Mesenchymal stem cell (in vitro differentiated cells and primary cell): ENCODE measurements around the gene DLEC1.

Source experiments
- DNase-seq: peaks from one replicate; pipeline ENCODE4 v3.0.0-alpha.2; 2013
- H2AFZ ChIP-seq: one replicate; pipeline ENCODE4 v1.6.1; 2013; ENCODE audit warnings: low read depth, mild to moderate bottlenecking, control low read depth, inconsistent platforms, low read length, moderate library complexity
- H2AK5ac ChIP-seq: 2 replicates; pipeline ENCODE4 v1.6.1; 2013; ENCODE audit warnings: low read length, moderate library complexity, mild to moderate bottlenecking, inconsistent platforms; ENCODE audit not compliant: severe bottlenecking
- H2BK120ac ChIP-seq: one replicate; pipeline ENCODE4 v1.6.1; 2013; ENCODE audit warnings: low read depth, mild to moderate bottlenecking, inconsistent platforms, low read length, moderate library complexity
- H2BK12ac ChIP-seq, 2 experiments: one replicate each; pipeline ENCODE4 v1.6.1; 2013; ENCODE audit warnings: inconsistent platforms in 2 of 2, low read length in 2 of 2, mild to moderate bottlenecking in 2 of 2, moderate library complexity in 2 of 2, control low read depth in 1 of 2
- H2BK15ac ChIP-seq: one replicate; pipeline ENCODE4 v1.6.1; 2013; ENCODE audit warnings: mild to moderate bottlenecking, low read depth, inconsistent platforms; ENCODE audit not compliant: poor library complexity, severe bottlenecking
- H2BK5ac ChIP-seq: 2 replicates; pipeline ENCODE4 v1.6.1; 2013; ENCODE audit warnings: low read depth, mild to moderate bottlenecking, low read length, control low read depth, inconsistent platforms; ENCODE audit not compliant: poor library complexity, severe bottlenecking
- H3K14ac ChIP-seq, 2 experiments: one replicate each; pipeline ENCODE4 v1.6.1; 2013; ENCODE audit warnings: inconsistent platforms in 2 of 2, low read length in 2 of 2, control low read depth in 1 of 2, mild to moderate bottlenecking in 1 of 2, moderate library complexity in 1 of 2
- H3K18ac ChIP-seq, 2 experiments: one replicate each; pipeline ENCODE4 v1.6.1; 2013; ENCODE audit warnings: inconsistent platforms in 2 of 2, low read length in 2 of 2, control low read depth in 1 of 2, low read depth in 1 of 2, mild to moderate bottlenecking in 1 of 2
- H3K23ac ChIP-seq, 2 experiments: one replicate each; pipeline ENCODE4 v1.6.1; 2013; ENCODE audit warnings: inconsistent platforms in 2 of 2, low read length in 2 of 2, mild to moderate bottlenecking in 2 of 2, moderate library complexity in 2 of 2, control low read depth in 1 of 2
- H3K27ac ChIP-seq: 2 replicates; pipeline ENCODE4 v1.5.1; 2013; ENCODE audit warnings: mild to moderate bottlenecking, moderate library complexity, low read length, control low read depth, inconsistent platforms; ENCODE audit not compliant: poor library complexity, severe bottlenecking
- H3K27me3 ChIP-seq, 2 experiments: 2 replicates each; pipeline versions ENCODE4 v1.6.1 to v1.7.0; 2013; ENCODE audit warnings: low read length in 2 of 2, mild to moderate bottlenecking in 2 of 2, moderate library complexity in 2 of 2, control low read depth in 1 of 2, inconsistent platforms in 1 of 2; ENCODE audit not compliant: control insufficient read depth in 1 of 2, insufficient read depth in 1 of 2
- H3K36me3 ChIP-seq, 2 experiments: 2 replicates each; pipeline versions ENCODE4 v1.6.1 to v1.7.0; 2013; ENCODE audit warnings: low read length in 2 of 2, control low read depth in 1 of 2, inconsistent platforms in 1 of 2, low read depth in 1 of 2, mild to moderate bottlenecking in 1 of 2; ENCODE audit not compliant: insufficient read depth in 2 of 2, control insufficient read depth in 1 of 2
- H3K4ac ChIP-seq, 2 experiments: one replicate each; pipeline ENCODE4 v1.6.1; 2013; ENCODE audit warnings: inconsistent platforms in 2 of 2, low read length in 2 of 2, mild to moderate bottlenecking in 2 of 2, moderate library complexity in 2 of 2, control low read depth in 1 of 2, low read depth in 1 of 2
- H3K4me1 ChIP-seq: 2 replicates; pipeline ENCODE4 v1.6.1; 2013; ENCODE audit warnings: low read depth, low read length, control low read depth; ENCODE audit not compliant: control insufficient read depth, insufficient read depth
- H3K4me2 ChIP-seq: 2 replicates; pipeline ENCODE4 v1.6.1; 2013; ENCODE audit warnings: low read length, mild to moderate bottlenecking, inconsistent platforms; ENCODE audit not compliant: poor library complexity, severe bottlenecking
- H3K4me3 ChIP-seq, 2 experiments: 2 replicates each; pipeline versions ENCODE4 v1.5.1 to v1.7.0; 2013; ENCODE audit warnings: low read length in 2 of 2, mild to moderate bottlenecking in 2 of 2, control low read depth in 1 of 2, low read depth in 1 of 2; ENCODE audit not compliant: insufficient read depth in 1 of 2
- H3K79me1 ChIP-seq: replicated peaks from 2 replicates; pipeline ENCODE4 v1.6.1; 2013; ENCODE audit warnings: mild to moderate bottlenecking, control low read depth, low read length, inconsistent platforms; ENCODE audit not compliant: poor library complexity, severe bottlenecking
- H3K9ac ChIP-seq: 2 replicates; pipeline ENCODE4 v1.7.0; 2013; ENCODE audit warnings: mild to moderate bottlenecking, low read length, moderate library complexity
- H3K9me3 ChIP-seq: 2 replicates; pipeline ENCODE4 v1.7.0; 2013; ENCODE audit warnings: mild to moderate bottlenecking, low read length; ENCODE audit not compliant: control insufficient read depth
- H4K8ac ChIP-seq: one replicate; pipeline ENCODE4 v1.6.1; 2013; ENCODE audit warnings: inconsistent platforms, mild to moderate bottlenecking, low read length, moderate library complexity
- H4K91ac ChIP-seq: one replicate; pipeline ENCODE4 v1.6.1; 2013; ENCODE audit warnings: mild to moderate bottlenecking, low read length, inconsistent platforms
- WGBS: methylation state at CpG from one replicate; pipeline ENCODE4 v1.1.7; 2013; ENCODE audit warnings: mixed read lengths; 5-methylcytosine and 5-hydroxymethylcytosine counted together

DLEC1 gene

DNA sequence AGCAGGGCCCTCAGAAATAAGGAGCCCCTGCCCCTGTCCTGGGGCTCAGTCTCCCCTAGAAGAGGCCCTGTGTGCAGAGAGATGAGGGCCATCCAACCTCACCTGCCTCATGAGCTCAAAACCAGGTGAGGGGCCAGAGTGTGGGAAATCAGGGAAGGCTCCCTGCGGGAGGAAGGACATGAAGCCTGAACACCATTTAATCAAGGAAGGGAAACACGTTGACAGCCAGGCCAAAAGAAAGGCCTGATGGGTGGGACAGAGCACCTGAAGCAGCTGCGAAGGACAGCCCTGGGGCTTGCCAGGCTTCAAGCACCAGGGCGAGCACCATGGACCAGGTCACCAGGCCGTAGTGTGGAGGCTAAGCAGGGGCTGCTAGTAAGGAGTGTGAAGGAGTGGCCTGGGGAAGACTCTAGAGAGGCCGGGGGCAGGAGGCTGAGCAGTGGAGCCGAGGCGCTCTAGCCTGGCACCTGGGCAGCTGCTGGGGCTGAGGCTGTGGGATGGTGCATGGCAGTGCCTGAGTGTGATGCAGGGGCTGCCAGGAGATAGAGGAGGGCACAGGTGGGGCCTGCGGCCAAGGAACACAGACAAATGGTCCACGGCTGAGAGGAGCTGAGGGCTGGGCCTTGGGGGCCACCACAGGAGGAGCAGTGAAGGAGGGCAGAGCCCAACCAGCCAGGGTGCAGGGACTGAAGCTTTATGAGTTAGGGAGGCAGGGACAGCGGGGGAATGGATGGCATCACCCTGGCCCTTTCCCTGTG is 81.9 kb downstream of the DLEC1 start:
- Histone ChIP-seq H4K91ac (no peak overlapping the region), H2AFZ (no peak overlapping the region), H3K36me3 (peaks cover 51 to 61% of the 10 kb centered on the region in 2 experiments), H2BK5ac (no peak overlapping the region), H3K79me1 (peaks cover 6% of the 10 kb centered on the region), H3K9me3 (no peaks in the 10 kb centered on the region), H3K4me1 (peaks cover 5% of the 10 kb centered on the region), H4K8ac (no peak overlapping the region), H3K23ac (no peak overlapping the region), H3K14ac (no peak overlapping the region), H3K27ac (no peak overlapping the region), H3K4ac (no peak overlapping the region), H3K4me2 (no peak overlapping the region), H3K27me3 (peaks cover 0 to 2% of the 10 kb centered on the region in 2 experiments), H3K4me3 (no peak overlapping the region), H3K9ac (no peak overlapping the region), H3K18ac (no peak overlapping the region), H2BK15ac (no peak overlapping the region), H2BK120ac (no peak overlapping the region), H2AK5ac (no peak overlapping the region), H2BK12ac (no peak overlapping the region)
- DNase-seq, result no peak
- 91% methylated on average over 11 of the region's 11 CpGs for WGBS

DNA sequence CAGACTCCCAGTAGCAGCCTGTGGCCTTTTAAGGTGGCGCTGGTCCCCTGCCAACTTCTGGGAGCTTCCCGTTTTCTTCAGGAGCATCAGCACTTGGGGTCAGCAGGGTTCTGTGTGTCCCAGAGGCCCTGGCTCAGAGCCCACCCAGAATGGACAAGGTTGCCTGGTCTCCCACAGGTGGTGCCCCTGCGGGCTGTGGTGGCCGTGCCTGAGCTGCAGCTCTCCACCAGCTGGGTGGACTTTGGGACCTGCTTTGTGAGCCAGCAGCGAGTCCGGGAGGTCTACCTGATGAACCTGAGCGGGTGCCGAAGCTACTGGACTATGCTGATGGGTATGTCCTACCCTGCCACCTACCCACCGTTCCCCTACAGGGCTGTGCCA is 82.4 kb downstream of the DLEC1 start:
- Histone ChIP-seq H3K36me3 (peaks cover 57 to 67% of the 10 kb centered on the region in 2 experiments), H2BK120ac (no peak overlapping the region), H3K9ac (no peak overlapping the region), H3K27me3 (no peaks in the 10 kb centered on the region), H3K18ac (no peak overlapping the region), H3K14ac (no peak overlapping the region), H2AK5ac (no peak overlapping the region), H2BK12ac (no peak overlapping the region), H3K79me1 (peaks cover 8% of the 10 kb centered on the region), H3K23ac (no peak overlapping the region), H3K4me3 (no peak overlapping the region), H2AFZ (no peak overlapping the region), H4K91ac (no peak overlapping the region), H3K9me3 (no peaks in the 10 kb centered on the region), H3K4me2 (no peak overlapping the region), H2BK15ac (no peak overlapping the region), H3K4me1 (peaks cover 7% of the 10 kb centered on the region), H2BK5ac (no peak overlapping the region), H4K8ac (no peak overlapping the region), H3K27ac (no peak overlapping the region), H3K4ac (no peak overlapping the region)
- WGBS, result 91% methylated on average over 9 of the region's 9 CpGs
- DNase-seq, result no peak

DNA sequence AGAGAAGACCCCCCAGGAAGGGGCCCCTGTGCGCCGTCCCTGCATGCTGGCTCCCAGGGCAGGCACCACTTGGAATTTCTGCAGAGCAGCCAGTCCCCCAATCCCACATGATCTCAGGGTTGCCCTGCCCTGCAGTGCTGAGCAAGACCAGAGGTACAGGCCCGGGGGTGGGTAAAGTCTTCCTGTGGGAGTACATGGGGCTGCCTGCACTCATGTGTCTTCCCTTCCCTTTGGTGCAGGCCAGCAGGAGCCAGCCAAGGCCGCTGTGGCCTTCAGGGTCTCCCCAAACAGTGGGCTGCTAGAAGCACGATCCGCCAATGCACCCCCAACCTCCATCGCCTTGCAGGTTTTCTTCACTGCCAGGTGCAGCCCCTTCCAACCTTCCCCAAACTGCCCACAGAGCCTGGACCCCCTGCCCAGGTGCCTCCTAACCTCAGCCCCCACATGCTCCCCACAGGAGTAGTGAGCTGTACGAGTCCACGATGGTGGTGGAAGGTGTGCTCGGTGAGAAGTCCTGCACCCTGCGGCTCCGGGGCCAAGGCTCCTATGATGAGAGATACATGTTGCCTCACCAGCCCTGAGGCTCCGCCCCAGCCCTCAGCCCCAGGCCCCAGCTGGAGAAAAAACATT is 82.9 kb downstream of the DLEC1 start:
- WGBS, result 91% methylated on average over 13 of the region's 13 CpGs
- Histone ChIP-seq H2BK15ac (no peak overlapping the region), H3K4ac (no peak overlapping the region)

DNA sequence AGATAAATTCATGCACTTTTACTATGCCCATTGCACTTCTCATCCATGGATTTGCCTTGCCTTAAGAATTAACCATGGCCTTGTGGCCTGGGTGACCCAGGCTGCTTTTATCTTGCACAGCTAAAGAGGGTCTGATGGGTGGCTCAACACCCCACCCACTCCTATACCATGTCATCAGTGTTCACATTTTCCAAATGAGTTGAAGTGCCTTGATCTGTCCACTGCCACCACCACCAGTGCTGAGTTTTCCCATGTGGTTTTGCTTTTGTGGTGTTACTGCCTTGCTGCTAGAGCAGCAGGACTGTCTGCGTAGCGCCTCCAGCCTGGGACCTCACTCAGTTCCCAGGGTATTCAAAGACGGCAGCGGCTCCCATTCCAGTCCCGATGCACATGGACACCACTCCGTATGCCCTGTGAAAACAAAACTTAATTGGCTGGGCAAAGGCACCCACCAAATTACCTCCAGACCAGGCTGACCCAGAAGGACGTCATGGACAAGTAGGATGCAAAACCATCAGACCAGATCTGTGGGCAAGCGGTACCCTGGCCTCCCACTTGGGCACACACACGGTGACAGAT is 83.8 kb downstream of the DLEC1 start:
- no peak overlapping the region for H3K18ac ChIP-seq

More for the DNA sequence above, 82.9 kb downstream of the DLEC1 start:
- Histone ChIP-seq H3K9ac (no peak overlapping the region), H3K23ac (no peak overlapping the region), H2BK120ac (no peak overlapping the region), H3K4me1 (peaks cover 7% of the 10 kb centered on the region), H3K4me3 (no peak overlapping the region), H3K9me3 (no peaks in the 10 kb centered on the region), H4K8ac (no peak overlapping the region), H2AK5ac (no peak overlapping the region), H3K27me3 (no peaks in the 10 kb centered on the region), H3K36me3 (peaks cover 61 to 72% of the 10 kb centered on the region in 2 experiments), H2BK12ac (no peak overlapping the region), H3K79me1 (peaks cover 10% of the 10 kb centered on the region), H2AFZ (no peak overlapping the region), H2BK5ac (no peak overlapping the region), H4K91ac (no peak overlapping the region), H3K4me2 (no peak overlapping the region), H3K14ac (no peak overlapping the region), H3K18ac (no peak overlapping the region), H3K27ac (no peak overlapping the region)
- DNase-seq, result no peak

More for the DNA sequence above, 83.8 kb downstream of the DLEC1 start:
- H3K14ac ChIP-seq, result no peak overlapping the region
- H3K36me3 ChIP-seq, result peaks cover 68 to 80% of the 10 kb centered on the region in 2 experiments
- H3K4me2 ChIP-seq, result no peak overlapping the region
- 97% methylated on average over 9 of the region's 9 CpGs for WGBS
- DNase-seq, result no peak
- H3K4me1 ChIP-seq, result peaks cover 7% of the 10 kb centered on the region
- no peak overlapping the region for H2BK5ac ChIP-seq
- no peak overlapping the region for H2BK15ac ChIP-seq
- H3K79me1 ChIP-seq, result peaks cover 11% of the 10 kb centered on the region
- no peak overlapping the region for H3K23ac ChIP-seq
- no peak overlapping the region for H3K4me3 ChIP-seq
- H3K4ac ChIP-seq, result no peak overlapping the region
- H3K27ac ChIP-seq, result no peak overlapping the region
- H4K8ac ChIP-seq, result no peak overlapping the region
- H3K27me3 ChIP-seq, result no peaks in the 10 kb centered on the region
- no peak overlapping the region for H2BK120ac ChIP-seq
- H2AK5ac ChIP-seq, result no peak overlapping the region
- no peak overlapping the region for H4K91ac ChIP-seq
- no peak overlapping the region for H2AFZ ChIP-seq
- no peak overlapping the region for H2BK12ac ChIP-seq
- H3K9me3 ChIP-seq, result no peaks in the 10 kb centered on the region
- H3K9ac ChIP-seq, result no peak overlapping the region
